Right atrium auricular region (tissue), 2 donors: ENCODE measurements around the gene AEBP2. TPM values are rescaled to one million over a fixed set of nuclear protein-coding genes. Genes with fewer than 3 reads are reported as not detected.
"Not testable (repeated sequence)": the region's sequence is repeated elsewhere in the genome, so short reads cannot be mapped to it uniquely, and the experiment has no call there.

Experiments
- DNase-seq: peaks from one replicate; pipeline ENCODE4 v3.0.0-alpha.2; 2019; ENCODE audit warnings: low spot score
- H3K27ac ChIP-seq, 2 donors: fragments of 200-600 bp; sonication (generic); 1 replicate in 1 of 2; 2 replicates in 1 of 2; pipeline ENCODE4 v1.5.1; 2016 to 2019
- H3K27me3 ChIP-seq, 2 donors: fragments of 200-600 bp; sonication (generic); one replicate each; pipeline versions ENCODE4 v1.5.1 to v1.6.0; 2017 to 2019
- H3K36me3 ChIP-seq: fragments of 200-600 bp; sonication (generic); one replicate; pipeline ENCODE4 v1.5.1; 2016
- H3K4me1 ChIP-seq, 2 donors: fragments of 200-600 bp; sonication (generic); one replicate each; pipeline versions ENCODE4 v1.5.1 to v1.6.0; 2017 to 2019
- H3K4me3 ChIP-seq, 2 donors: fragments of 200-600 bp; sonication (generic); 1 replicate in 1 of 2; 2 replicates in 1 of 2; pipeline ENCODE4 v1.5.1; 2017 to 2019; ENCODE audit warnings: mild to moderate bottlenecking in 1 of 2, moderate library complexity in 1 of 2
- H3K9me3 ChIP-seq, 2 donors: fragments of 200-600 bp; sonication (generic); one replicate each; pipeline ENCODE4 v1.5.1; 2019
- total RNA-seq, 2 donors: library from RNA; depleted of rRNA; stranded (reverse); fragments of >200 nt; gene quantifications; one replicate each; pipeline ENCODE4 v1.1.0, GENCODE V29; 2016
- TF ChIP-seq, protein P1 (sequence below), 2 donors: fragments of 200-600 bp; sonication (generic); IDR thresholded peaks; one replicate each; pipeline ENCODE4 v1.5.1; 2019; ENCODE audit warnings: antibody characterized with exemption in 2 of 2

Gene AEBP2
- total RNA-seq, 2 donors from 2014 or later = 14.2 to 15.4 TPM

DNA sequence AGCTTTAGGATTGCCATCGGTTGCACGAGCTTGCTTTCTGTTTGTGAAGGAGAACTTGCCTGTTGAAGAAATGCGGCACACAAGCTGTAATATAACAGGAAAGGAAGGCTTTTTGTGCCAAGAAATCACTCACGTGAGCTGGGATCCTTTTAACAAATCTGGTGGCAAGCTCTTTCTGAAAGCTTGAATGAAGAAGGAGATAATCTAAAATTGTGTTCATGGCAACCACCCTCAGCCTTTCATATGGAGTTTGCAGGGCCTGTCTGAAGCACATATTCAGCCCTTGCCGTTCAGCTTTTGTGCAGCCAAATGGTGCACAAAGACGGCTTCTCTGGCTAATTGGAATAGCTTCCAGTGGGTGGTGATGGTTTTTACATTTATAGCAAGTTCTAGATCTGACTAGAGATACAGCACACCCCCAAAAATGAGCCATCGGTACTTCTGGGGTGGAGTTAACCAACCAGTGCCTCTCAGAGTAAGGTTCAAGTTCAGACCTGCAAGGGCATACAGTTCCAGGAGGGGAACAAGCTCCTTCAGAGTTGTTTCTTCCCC lies 107.4 kb downstream of the AEBP2 start:
- no peak overlapping the region for H3K4me3 ChIP-seq
- no peaks in the 10 kb centered on the region for H3K9me3 ChIP-seq
- H3K27ac ChIP-seq = peak overlapping the region; percentile 57 to 65
- H3K27me3 ChIP-seq = no peaks in the 10 kb centered on the region
- TF ChIP-seq, protein P1, sequence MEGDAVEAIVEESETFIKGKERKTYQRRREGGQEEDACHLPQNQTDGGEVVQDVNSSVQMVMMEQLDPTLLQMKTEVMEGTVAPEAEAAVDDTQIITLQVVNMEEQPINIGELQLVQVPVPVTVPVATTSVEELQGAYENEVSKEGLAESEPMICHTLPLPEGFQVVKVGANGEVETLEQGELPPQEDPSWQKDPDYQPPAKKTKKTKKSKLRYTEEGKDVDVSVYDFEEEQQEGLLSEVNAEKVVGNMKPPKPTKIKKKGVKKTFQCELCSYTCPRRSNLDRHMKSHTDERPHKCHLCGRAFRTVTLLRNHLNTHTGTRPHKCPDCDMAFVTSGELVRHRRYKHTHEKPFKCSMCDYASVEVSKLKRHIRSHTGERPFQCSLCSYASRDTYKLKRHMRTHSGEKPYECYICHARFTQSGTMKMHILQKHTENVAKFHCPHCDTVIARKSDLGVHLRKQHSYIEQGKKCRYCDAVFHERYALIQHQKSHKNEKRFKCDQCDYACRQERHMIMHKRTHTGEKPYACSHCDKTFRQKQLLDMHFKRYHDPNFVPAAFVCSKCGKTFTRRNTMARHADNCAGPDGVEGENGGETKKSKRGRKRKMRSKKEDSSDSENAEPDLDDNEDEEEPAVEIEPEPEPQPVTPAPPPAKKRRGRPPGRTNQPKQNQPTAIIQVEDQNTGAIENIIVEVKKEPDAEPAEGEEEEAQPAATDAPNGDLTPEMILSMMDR (IDR thresholded peaks at IDR 0.05) = no peak
- DNase-seq = no peak
- H3K4me1 ChIP-seq = peaks cover 0 to 29% of the 10 kb centered on the region in 2 donors
- H3K36me3 ChIP-seq = no peaks in the 10 kb centered on the region

GRCh38 chr12:19547271-19547671 lies 108.0 kb downstream of the AEBP2 start:
- Histone ChIP-seq H3K27ac (peak overlapping the region; percentile 57 to 65), H3K9me3 (no peaks in the 10 kb centered on the region), H3K4me1 (peaks cover 0 to 29% of the 10 kb centered on the region in 2 donors), H3K4me3 (no peak overlapping the region), H3K36me3 (no peaks in the 10 kb centered on the region), H3K27me3 (no peaks in the 10 kb centered on the region)
- TF ChIP-seq, protein P1 (IDR thresholded peaks at IDR 0.05) = no peak
- no peak for DNase-seq

- peak overlapping the region in 1 of 2 donors; percentile 65 for H3K27ac ChIP-seq
- H3K9me3 ChIP-seq = no peaks in the 10 kb centered on the region
- H3K36me3 ChIP-seq = no peaks in the 10 kb centered on the region
- TF ChIP-seq, protein P1 (IDR thresholded peaks at IDR 0.05) = no peak
- no peak overlapping the region for H3K4me3 ChIP-seq
- no peak for DNase-seq
- no peaks in the 10 kb centered on the region for H3K27me3 ChIP-seq
- H3K4me1 ChIP-seq = peaks cover 0 to 36% of the 10 kb centered on the region in 2 donors
These were observed 109.5 kb downstream of the AEBP2 start for GRCh38 chr12:19548834-19549233.

GRCh38 chr12:19550626-19551025 lies 111.3 kb downstream of the AEBP2 start:
- H3K4me1 ChIP-seq = peaks cover 0 to 32% of the 10 kb centered on the region in 2 donors
- TF ChIP-seq, protein P1 (IDR thresholded peaks at IDR 0.05) = no peak
- H3K4me3 ChIP-seq = no peak overlapping the region
- H3K27me3 ChIP-seq = no peaks in the 10 kb centered on the region
- no peaks in the 10 kb centered on the region for H3K36me3 ChIP-seq
- H3K9me3 ChIP-seq = no peaks in the 10 kb centered on the region
- no peak for DNase-seq
- H3K27ac ChIP-seq = no peak overlapping the region

GRCh38 chr12:19552441-19553097 lies 113.3 kb downstream of the AEBP2 start:
- not testable (repeated sequence) for H3K27ac ChIP-seq, DNase-seq, H3K27me3 ChIP-seq, H3K9me3 ChIP-seq, H3K4me3 ChIP-seq, H3K36me3 ChIP-seq
- H3K4me1 ChIP-seq = peaks cover 0 to 12% of the 10 kb centered on the region in 2 donors

DNA sequence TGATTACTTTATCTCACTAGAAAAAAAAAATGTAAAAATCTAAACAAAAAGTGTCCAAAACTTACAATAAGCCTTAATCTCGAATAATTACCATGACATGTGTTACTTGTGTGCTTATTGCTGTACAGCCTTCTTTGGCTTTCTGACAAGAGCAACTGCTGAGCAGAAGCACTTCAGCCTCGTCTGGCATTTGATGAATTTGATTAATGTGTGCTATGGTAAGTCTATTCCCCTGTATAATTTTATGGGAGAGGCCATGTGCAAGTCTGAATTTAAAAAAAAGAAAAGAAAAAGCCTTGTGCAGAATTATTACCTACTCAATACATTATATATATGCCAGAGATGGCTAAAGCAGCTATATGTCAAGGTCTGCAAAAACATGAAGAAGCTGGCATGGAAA lies 113.9 kb downstream of the AEBP2 start:
- no peak overlapping the region for H3K4me3 ChIP-seq
- DNase-seq = no peak
- TF ChIP-seq, protein P1 (IDR thresholded peaks at IDR 0.05) = no peak
- H3K9me3 ChIP-seq = no peaks in the 10 kb centered on the region
- H3K27ac ChIP-seq = no peak overlapping the region
- H3K4me1 ChIP-seq = peaks cover 0 to 7% of the 10 kb centered on the region in 2 donors
- no peaks in the 10 kb centered on the region for H3K27me3 ChIP-seq
- H3K36me3 ChIP-seq = no peaks in the 10 kb centered on the region
